Endodermal cell (in vitro differentiated cells): Measurements from ENCODE around the gene BACE1-AS. TPM values are rescaled to one million over a fixed set of nuclear protein-coding genes. Genes with fewer than 3 reads are reported as not detected.
"Not testable (repeated sequence)": the region's sequence is repeated elsewhere in the genome, so short reads cannot be mapped to it uniquely, and the experiment has no call there.

Source experiments
- DNase-seq: peaks from one replicate; pipeline ENCODE4 v3.0.0-alpha.2; 2017
- H3K27ac ChIP-seq: 2 replicates; pipeline ENCODE4 v1.5.1; 2013; ENCODE audit warnings: mild to moderate bottlenecking, low read depth, low read length, moderate library complexity
- H3K27me3 ChIP-seq: 2 replicates; pipeline ENCODE4 v1.6.1; 2013; ENCODE audit warnings: mild to moderate bottlenecking, low read length, moderate library complexity; ENCODE audit not compliant: insufficient read depth, control insufficient read depth, poor library complexity, severe bottlenecking
- H3K36me3 ChIP-seq: 2 replicates; pipeline ENCODE4 v1.7.0; 2013; ENCODE audit warnings: mild to moderate bottlenecking, low read length, moderate library complexity; ENCODE audit not compliant: control insufficient read depth, insufficient read depth
- H3K4me1 ChIP-seq: one replicate; pipeline ENCODE4 v1.7.0; 2013; ENCODE audit warnings: low read length; ENCODE audit not compliant: control insufficient read depth, insufficient read depth
- H3K4me3 ChIP-seq: 2 replicates; pipeline ENCODE4 v1.5.1; 2013; ENCODE audit warnings: mild to moderate bottlenecking, low read length, moderate library complexity
- H3K9ac ChIP-seq: 2 replicates; pipeline ENCODE4 v1.6.1; 2013; ENCODE audit warnings: mild to moderate bottlenecking, low read length, moderate library complexity; ENCODE audit not compliant: poor library complexity, severe bottlenecking; ENCODE audit errors: extremely low read depth
- H3K9me3 ChIP-seq: 2 replicates; pipeline ENCODE4 v1.6.1; 2013; ENCODE audit warnings: mild to moderate bottlenecking, low read length, moderate library complexity; ENCODE audit not compliant: control insufficient read depth
- H3K27ac Mint-ChIP-seq: 2 replicates; pipeline ENCODE4 v1.8.0; 2020; ENCODE audit warnings: mixed read lengths
- H3K27me3 Mint-ChIP-seq: 2 replicates; pipeline ENCODE4 v1.8.0; 2021; ENCODE audit warnings: mild to moderate bottlenecking, mixed read lengths; ENCODE audit not compliant: insufficient read depth
- H3K36me3 Mint-ChIP-seq: 2 replicates; pipeline ENCODE4 v1.8.0; 2020; ENCODE audit warnings: low read depth, mixed read lengths
- H3K4me1 Mint-ChIP-seq: 2 replicates; pipeline ENCODE4 v1.8.0; 2020; ENCODE audit warnings: mixed read lengths
- H3K4me3 Mint-ChIP-seq: 2 replicates; pipeline ENCODE4 v1.8.0; 2020; ENCODE audit warnings: mild to moderate bottlenecking, moderate library complexity, mixed read lengths
- H3K9me3 Mint-ChIP-seq: 2 replicates; pipeline ENCODE4 v1.8.0; 2020; ENCODE audit warnings: mild to moderate bottlenecking, mixed read lengths
- WGBS, 2 experiments: methylation state at CpG; one replicate each; pipeline versions ENCODE4 v1.1.5 to v1.1.7; 2013; ENCODE audit warnings: missing lambda C conversion rate in 2 of 2, mixed read lengths in 1 of 2; ENCODE audit not compliant: insufficient coverage in 1 of 2, insufficient read length in 1 of 2; 5-methylcytosine and 5-hydroxymethylcytosine counted together
- total RNA-seq, 2 donors: library from RNA; stranded (reverse); fragmentation: NEBNext Ultra II Directional in 1 of 2; extraction: Animal tissue kit (Norgen Biotek cat#: 25700) in 1 of 2; gene quantifications; 2 replicates in 1 of 2; 3 replicates in 1 of 2; pipeline ENCODE4 v1.2.1, GENCODE V29; 2021
- TF ChIP-seq, protein P1 (sequence below): fragments of 200-600 bp; sonication (generic); conservative IDR thresholded peaks from 2 replicates; pipeline ENCODE4 v1.5.0; 2021; ENCODE audit warnings: antibody characterized with exemption, mild to moderate bottlenecking

BACE1-AS gene
- total RNA-seq, 2 donors from 2014 or later, result 15.0 to 15.5 TPM

GRCh38 chr11:117318738-117319137, 27.6 kb downstream of the BACE1-AS start:
- H3K9me3 Mint-ChIP-seq, result no peaks in the 10 kb centered on the region
- H3K36me3 ChIP-seq, result no peaks in the 10 kb centered on the region
- WGBS, 2 experiments, result 90 to 92% methylated on average over 7 of the region's 7 CpGs
- DNase-seq, result no peak
- no peaks in the 10 kb centered on the region for H3K4me1 ChIP-seq
- H3K9me3 ChIP-seq, result no peaks in the 10 kb centered on the region
- no peak overlapping the region for H3K27ac ChIP-seq
- H3K4me1 Mint-ChIP-seq, result peaks cover 20% of the 10 kb centered on the region
- H3K9ac ChIP-seq, result no peak overlapping the region
- TF ChIP-seq, protein P1, sequence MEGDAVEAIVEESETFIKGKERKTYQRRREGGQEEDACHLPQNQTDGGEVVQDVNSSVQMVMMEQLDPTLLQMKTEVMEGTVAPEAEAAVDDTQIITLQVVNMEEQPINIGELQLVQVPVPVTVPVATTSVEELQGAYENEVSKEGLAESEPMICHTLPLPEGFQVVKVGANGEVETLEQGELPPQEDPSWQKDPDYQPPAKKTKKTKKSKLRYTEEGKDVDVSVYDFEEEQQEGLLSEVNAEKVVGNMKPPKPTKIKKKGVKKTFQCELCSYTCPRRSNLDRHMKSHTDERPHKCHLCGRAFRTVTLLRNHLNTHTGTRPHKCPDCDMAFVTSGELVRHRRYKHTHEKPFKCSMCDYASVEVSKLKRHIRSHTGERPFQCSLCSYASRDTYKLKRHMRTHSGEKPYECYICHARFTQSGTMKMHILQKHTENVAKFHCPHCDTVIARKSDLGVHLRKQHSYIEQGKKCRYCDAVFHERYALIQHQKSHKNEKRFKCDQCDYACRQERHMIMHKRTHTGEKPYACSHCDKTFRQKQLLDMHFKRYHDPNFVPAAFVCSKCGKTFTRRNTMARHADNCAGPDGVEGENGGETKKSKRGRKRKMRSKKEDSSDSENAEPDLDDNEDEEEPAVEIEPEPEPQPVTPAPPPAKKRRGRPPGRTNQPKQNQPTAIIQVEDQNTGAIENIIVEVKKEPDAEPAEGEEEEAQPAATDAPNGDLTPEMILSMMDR, result no peak
- no peak overlapping the region for H3K4me3 ChIP-seq
- no peak overlapping the region for H3K27ac Mint-ChIP-seq
- no peaks in the 10 kb centered on the region for H3K36me3 Mint-ChIP-seq
- H3K27me3 Mint-ChIP-seq, result peaks cover 3% of the 10 kb centered on the region
- H3K4me3 Mint-ChIP-seq, result no peak overlapping the region
- H3K27me3 ChIP-seq, result no peaks in the 10 kb centered on the region

- Histone ChIP-seq H3K27ac (no peak overlapping the region), H3K4me3 (no peak overlapping the region), H3K4me1 (no peaks in the 10 kb centered on the region), H3K36me3 (no peaks in the 10 kb centered on the region), H3K9me3 (no peaks in the 10 kb centered on the region), H3K27me3 (no peaks in the 10 kb centered on the region), H3K9ac (no peak overlapping the region)
- Mint-ChIP-seq H3K4me1 (peaks cover 16% of the 10 kb centered on the region), H3K27me3 (peaks cover 3% of the 10 kb centered on the region), H3K9me3 (no peaks in the 10 kb centered on the region), H3K4me3 (no peak overlapping the region), H3K27ac (no peak overlapping the region), H3K36me3 (no peaks in the 10 kb centered on the region)
- TF ChIP-seq, protein P1, result no peak
- 84 to 100% methylated on average over 1 to 5 of the region's 5 CpGs for WGBS, 2 experiments
- DNase-seq, result no peak
Observed at GRCh38 chr11:117319214-117319840, 28.2 kb downstream of the BACE1-AS start.

DNA sequence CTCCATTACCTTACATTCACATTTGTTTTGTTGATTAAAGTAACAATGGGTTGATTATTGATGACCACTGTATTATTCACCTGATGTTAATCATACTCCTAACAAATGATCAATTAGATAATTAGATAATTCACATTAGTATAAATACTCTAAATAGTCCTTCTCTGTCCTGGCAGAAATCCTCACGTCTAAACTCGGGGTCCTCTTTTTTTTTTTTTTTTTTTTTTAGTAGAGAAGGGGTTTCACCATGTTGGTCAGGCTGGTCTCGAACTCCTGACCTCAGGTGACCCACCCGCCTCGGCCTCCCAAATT, 36.1 kb downstream of the BACE1-AS start:
- H3K4me3 ChIP-seq, result peak overlapping the region; percentile 97
- not testable (repeated sequence) for H3K27ac ChIP-seq, DNase-seq, H3K27me3 Mint-ChIP-seq, H3K27ac Mint-ChIP-seq, H3K4me3 Mint-ChIP-seq, H3K9ac ChIP-seq, H3K36me3 ChIP-seq, H3K9me3 Mint-ChIP-seq, H3K4me1 ChIP-seq, H3K4me1 Mint-ChIP-seq, H3K9me3 ChIP-seq, H3K27me3 ChIP-seq, H3K36me3 Mint-ChIP-seq
- 30 to 33% methylated on average over 3 to 5 of the region's 5 CpGs for WGBS, 2 experiments
